HEK293 (cell line): ENCODE data around the gene EXD3.

Experiments used
- CTCF ChIA-PET: fragments of 350-600 bp; formaldehyde crosslinking; extraction: SDS; loops from one replicate; lab custom pipeline; 2021; ENCODE audit warnings: antibody characterized with exemption; lab: Yijun Ruan, JAX
- POLR2A ChIA-PET: fragments of 300-600 bp; formaldehyde crosslinking; extraction: SDS; loops from one replicate; lab custom pipeline; 2020; ENCODE audit warnings: antibody characterized with exemption, inconsistent platforms; lab: Yijun Ruan, JAX
- H3K27ac ChIP-seq: fragments of 200-500 bp; sonication (Bioruptor generic); 2 replicates; pipeline ENCODE4 v1.5.1; 2014; ENCODE audit warnings: low read depth, low read length, control low read depth, inconsistent platforms; ENCODE audit errors: extremely low read depth
- H3K36me3 ChIP-seq, 2 experiments: fragments of 200-500 bp in 1 of 2; sonication (Bioruptor generic) in 1 of 2; 1 replicate in 1 of 2; 2 replicates in 1 of 2; pipeline ENCODE4 v1.5.1; 2014 to 2017; ENCODE audit warnings: inconsistent platforms in 2 of 2, low read length in 2 of 2; ENCODE audit not compliant: control insufficient read depth in 2 of 2, insufficient read depth in 1 of 2
- H3K4me1 ChIP-seq: fragments of 200-500 bp; sonication (Bioruptor generic); 2 replicates; pipeline ENCODE4 v1.5.1; 2014; ENCODE audit warnings: mild to moderate bottlenecking, low read length, inconsistent platforms; ENCODE audit not compliant: control insufficient read depth, insufficient read depth
- H3K4me3 ChIP-seq: 2 replicates; pipeline ENCODE4 v1.5.1; 2011; ENCODE audit warnings: low read depth, mild to moderate bottlenecking, control low read depth, low read length, moderate library complexity
- H3K9me3 ChIP-seq: fragments of 200-500 bp; sonication (Bioruptor generic); 2 replicates; pipeline ENCODE4 v1.5.1; 2014; ENCODE audit warnings: low read depth, low read length, inconsistent platforms; ENCODE audit not compliant: control insufficient read depth, insufficient read depth
- GFI1B ChIP-seq: fragments of 450-650 bp; formaldehyde crosslinking; IDR thresholded peaks from 2 replicates; pipeline ENCODE4 v1.5.1; 2016; ENCODE audit warnings: missing biosample characterization, missing genetic modification characterization
- MZF1 ChIP-seq: fragments of 450-650 bp; formaldehyde crosslinking; IDR thresholded peaks from 2 replicates; pipeline ENCODE4 v1.5.1; 2017; ENCODE audit warnings: missing biosample characterization, missing genetic modification characterization, borderline replicate concordance
- RBAK ChIP-seq: fragments of 450-650 bp; formaldehyde crosslinking; IDR thresholded peaks from 2 replicates; pipeline ENCODE4 v1.5.1; 2016; ENCODE audit warnings: missing biosample characterization, missing genetic modification characterization
- TSHZ1 ChIP-seq: fragments of 450-650 bp; formaldehyde crosslinking; IDR thresholded peaks from 2 replicates; pipeline ENCODE4 v1.5.1; 2016; ENCODE audit warnings: missing biosample characterization, missing genetic modification characterization, borderline replicate concordance
- ZBTB10 ChIP-seq: fragments of 450-650 bp; formaldehyde crosslinking; IDR thresholded peaks from 2 replicates; pipeline ENCODE4 v1.5.1; 2016; ENCODE audit warnings: missing biosample characterization, missing genetic modification characterization
- ZNF311 ChIP-seq: fragments of 450-650 bp; formaldehyde crosslinking; IDR thresholded peaks from 2 replicates; pipeline ENCODE4 v1.5.1; 2017; ENCODE audit warnings: missing biosample characterization, missing genetic modification characterization, borderline replicate concordance
- ZNF398 ChIP-seq: fragments of 450-650 bp; formaldehyde crosslinking; IDR thresholded peaks from 2 replicates; pipeline ENCODE4 v1.5.1; 2017; ENCODE audit warnings: missing biosample characterization, missing genetic modification characterization
- ZNF510 ChIP-seq: fragments of 450-650 bp; formaldehyde crosslinking; IDR thresholded peaks from 2 replicates; pipeline ENCODE4 v1.5.1; 2018; ENCODE audit warnings: mild to moderate bottlenecking, missing genetic modification characterization, missing biosample characterization; ENCODE audit not compliant: insufficient replicate concordance
- ZNF521 ChIP-seq: fragments of 450-650 bp; formaldehyde crosslinking; IDR thresholded peaks from 2 replicates; pipeline ENCODE4 v1.5.1; 2017; ENCODE audit warnings: missing biosample characterization, mild to moderate bottlenecking, missing genetic modification characterization
- ZNF561 ChIP-seq: fragments of 450-650 bp; IDR thresholded peaks from 2 replicates; pipeline ENCODE4 v1.5.1; 2018; ENCODE audit warnings: missing biosample characterization, missing genetic modification characterization, borderline replicate concordance
- ZNF670 ChIP-seq: fragments of 450-650 bp; formaldehyde crosslinking; IDR thresholded peaks from 2 replicates; pipeline ENCODE4 v1.5.1; 2016; ENCODE audit warnings: missing biosample characterization, missing genetic modification characterization, low read depth
- ZNF704 ChIP-seq: fragments of 450-650 bp; formaldehyde crosslinking; IDR thresholded peaks from 2 replicates; pipeline ENCODE4 v1.5.1; 2016; ENCODE audit warnings: missing biosample characterization, missing genetic modification characterization
- ZNF785 ChIP-seq: fragments of 450-650 bp; formaldehyde crosslinking; IDR thresholded peaks from 2 replicates; pipeline ENCODE4 v1.5.1; 2016; ENCODE audit warnings: missing biosample characterization, missing genetic modification characterization

Gene EXD3

GRCh38 chr9:137370865-137371520, 52.0 kb downstream of the EXD3 start (continued):
- no peak for TF ChIP-seq TSHZ1 (tag by site-specific recombination)
- TF ChIP-seq ZNF311 = no peak
- TF ChIP-seq ZNF398 (tag by site-specific recombination) = no peak
- TF ChIP-seq ZNF704 = no peak
- no peak for TF ChIP-seq GFI1B (tag by site-specific recombination)
- TF ChIP-seq ZNF510 = no peak
- TF ChIP-seq ZNF521 (tag by site-specific recombination) = no peak
- no peak for TF ChIP-seq ZBTB10 (tag by site-specific recombination)
- no peak for TF ChIP-seq ZNF785 (tag by site-specific recombination)
- no peak for TF ChIP-seq ZNF670 (tag by site-specific recombination)
- TF ChIP-seq, all 188 proteins: peak for 0

- no peaks in the 10 kb centered on the region for H3K36me3 ChIP-seq
- H3K9me3 ChIP-seq = no peaks in the 10 kb centered on the region
- CTCF ChIA-PET = interaction anchor here (1.1 kb wide), 1 partner anchor 84 kb away, joined by 4 read pairs; no protein-coding TSS in a partner anchor
- TF ChIP-seq MZF1 (tag by site-specific recombination) (no peak), ZNF704 (no peak), RBAK (tag by site-specific recombination) (no peak), ZNF561 (tag by site-specific recombination) (no peak)
- no peaks in the 10 kb centered on the region for H3K4me1 ChIP-seq
- no peak overlapping the region for H3K4me3 ChIP-seq
- H3K27ac ChIP-seq = no peak overlapping the region
- POLR2A ChIA-PET = interaction anchor here (0.5 to 0.7 kb wide), 2 partner anchors 235 to 546 kb away, joined by 3 to 4 read pairs; no protein-coding TSS in a partner anchor
Measured at GRCh38 chr9:137369911-137370764, 52.8 kb downstream of the EXD3 start.
